HG03558 (cell line): ENCODE measurements around the gene NAT9.

Experiments used
- ATAC-seq: cut with Tn5 transposase; IDR thresholded peaks from one replicate; pipeline ENCODE4 v1.9.1; 2021; ENCODE audit warnings: moderate number of reproducible peaks; ENCODE audit not compliant: unreplicated experiment; ENCODE audit errors: extremely low read depth

The NAT9 gene

DNA sequence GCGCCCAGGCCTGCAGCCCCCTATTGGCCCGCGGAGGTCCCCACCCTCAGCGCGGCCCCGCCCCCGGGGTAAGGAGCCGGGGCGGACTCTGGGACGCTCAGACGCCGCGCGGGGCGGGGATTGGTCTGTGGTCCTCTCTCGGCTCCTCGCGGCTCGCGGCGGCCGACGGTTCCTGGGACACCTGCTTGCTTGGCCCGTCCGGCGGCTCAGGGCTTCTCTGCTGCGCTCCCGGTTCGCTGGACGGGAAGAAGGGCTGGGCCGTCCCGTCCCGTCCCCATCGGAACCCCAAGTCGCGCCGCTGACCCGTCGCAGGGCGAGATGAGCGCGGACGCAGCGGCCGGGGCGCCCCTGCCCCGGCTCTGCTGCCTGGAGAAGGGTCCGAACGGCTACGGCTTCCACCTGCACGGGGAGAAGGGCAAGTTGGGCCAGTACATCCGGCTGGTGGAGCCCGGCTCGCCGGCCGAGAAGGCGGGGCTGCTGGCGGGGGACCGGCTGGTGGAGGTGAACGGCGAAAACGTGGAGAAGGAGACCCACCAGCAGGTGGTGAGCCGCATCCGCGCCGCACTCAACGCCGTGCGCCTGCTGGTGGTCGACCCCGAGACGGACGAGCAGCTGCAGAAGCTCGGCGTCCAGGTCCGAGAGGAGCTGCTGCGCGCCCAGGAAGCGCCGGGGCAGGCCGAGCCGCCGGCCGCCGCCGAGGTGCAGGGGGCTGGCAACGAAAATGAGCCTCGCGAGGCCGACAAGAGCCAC lies 27.4 kb downstream of the NAT9 start, which contains the start of gene NHERF1:
NHERF1 (plus strand) TSS at position 100 of the 750 bp plus-strand sequence; CDS start at position 319, 219 bp downstream.
- ATAC-seq: peak; percentile 10

DNA sequence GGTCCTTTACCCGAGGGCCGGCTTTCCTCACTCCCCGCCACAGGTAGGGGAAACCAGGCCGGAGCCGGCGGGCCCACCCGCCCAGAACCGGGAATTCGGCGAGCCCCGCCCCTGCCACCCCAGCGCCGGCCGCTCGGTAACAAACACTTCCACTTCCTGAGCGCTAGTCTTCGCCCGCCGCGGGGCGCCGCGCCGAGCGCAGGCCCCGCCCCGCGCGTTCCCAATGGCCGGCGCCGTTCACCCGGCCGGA lies 27.9 kb downstream of the NAT9 start:
- peak; percentile 81 for ATAC-seq

DNA sequence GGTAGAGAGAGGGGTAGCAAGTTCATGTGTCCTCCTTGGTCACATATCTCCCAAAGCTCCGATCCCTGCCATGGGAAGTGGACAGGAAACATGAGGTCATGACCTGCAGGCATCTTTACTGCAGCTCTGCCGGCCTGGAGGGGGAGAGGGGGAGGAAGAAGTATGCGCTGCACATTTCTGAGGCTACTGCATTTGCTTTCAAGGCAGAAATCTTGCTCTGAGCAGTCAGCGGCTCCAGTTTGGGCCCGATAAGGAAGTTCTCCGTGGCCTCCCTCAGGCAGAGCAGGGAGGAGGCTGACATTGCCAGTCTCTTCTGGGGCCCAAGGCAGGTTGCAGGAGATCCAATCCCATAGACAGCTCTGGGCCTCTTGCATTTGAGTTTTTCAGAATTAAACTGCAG lies 29.2 kb downstream of the NAT9 start:
- ATAC-seq: no peak

DNA sequence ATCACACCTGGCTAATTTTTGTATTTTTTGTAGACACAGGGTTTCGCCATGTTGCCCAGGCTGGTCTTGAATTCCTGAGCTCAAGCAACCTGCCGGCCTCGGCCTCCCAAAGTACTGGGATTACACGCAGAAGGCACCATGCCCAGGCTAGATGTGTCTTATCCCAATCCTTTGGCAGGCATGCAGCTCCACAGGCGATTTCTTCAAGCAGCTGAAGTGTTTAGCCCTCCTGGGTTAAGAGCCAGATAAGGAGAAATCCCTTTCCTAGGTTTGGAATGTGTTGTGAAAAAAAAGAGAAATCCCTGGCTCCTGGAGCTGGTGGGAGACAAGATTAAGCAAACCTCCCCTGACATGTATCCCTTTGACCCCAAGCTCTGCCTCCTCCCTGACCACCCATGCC lies 29.8 kb downstream of the NAT9 start:
- ATAC-seq: no peak

DNA sequence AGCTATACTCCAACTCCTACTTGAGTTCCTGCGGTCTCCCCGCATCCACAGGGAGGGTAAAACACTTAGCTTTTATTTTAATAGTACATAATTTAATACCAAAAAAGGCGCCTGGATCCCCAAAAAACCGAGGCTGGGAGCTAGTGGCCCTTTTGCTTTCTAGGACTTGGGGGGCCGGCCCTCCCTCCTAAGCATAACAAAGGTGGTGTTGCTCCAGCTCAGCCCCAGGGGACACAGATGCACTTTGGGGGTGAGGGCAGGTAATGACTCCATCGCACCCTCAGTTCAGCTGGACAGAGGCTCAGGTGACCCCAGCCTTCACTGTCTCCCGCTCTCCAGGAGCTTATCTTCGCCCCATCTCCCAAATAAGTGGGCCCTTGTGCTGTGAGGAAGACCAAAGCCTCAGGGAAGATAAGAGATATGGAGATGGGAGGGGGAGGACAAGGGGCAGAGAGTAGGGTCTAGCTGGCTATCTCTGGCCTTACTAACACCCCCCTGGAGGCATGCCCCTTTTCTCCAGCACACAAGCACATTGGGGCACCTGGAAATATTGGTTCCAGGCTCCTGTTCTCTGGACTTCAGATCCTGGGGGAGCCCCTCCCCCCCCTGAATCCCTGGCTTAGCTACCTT lies 30.5 kb downstream of the NAT9 start:
- no peak for ATAC-seq

DNA sequence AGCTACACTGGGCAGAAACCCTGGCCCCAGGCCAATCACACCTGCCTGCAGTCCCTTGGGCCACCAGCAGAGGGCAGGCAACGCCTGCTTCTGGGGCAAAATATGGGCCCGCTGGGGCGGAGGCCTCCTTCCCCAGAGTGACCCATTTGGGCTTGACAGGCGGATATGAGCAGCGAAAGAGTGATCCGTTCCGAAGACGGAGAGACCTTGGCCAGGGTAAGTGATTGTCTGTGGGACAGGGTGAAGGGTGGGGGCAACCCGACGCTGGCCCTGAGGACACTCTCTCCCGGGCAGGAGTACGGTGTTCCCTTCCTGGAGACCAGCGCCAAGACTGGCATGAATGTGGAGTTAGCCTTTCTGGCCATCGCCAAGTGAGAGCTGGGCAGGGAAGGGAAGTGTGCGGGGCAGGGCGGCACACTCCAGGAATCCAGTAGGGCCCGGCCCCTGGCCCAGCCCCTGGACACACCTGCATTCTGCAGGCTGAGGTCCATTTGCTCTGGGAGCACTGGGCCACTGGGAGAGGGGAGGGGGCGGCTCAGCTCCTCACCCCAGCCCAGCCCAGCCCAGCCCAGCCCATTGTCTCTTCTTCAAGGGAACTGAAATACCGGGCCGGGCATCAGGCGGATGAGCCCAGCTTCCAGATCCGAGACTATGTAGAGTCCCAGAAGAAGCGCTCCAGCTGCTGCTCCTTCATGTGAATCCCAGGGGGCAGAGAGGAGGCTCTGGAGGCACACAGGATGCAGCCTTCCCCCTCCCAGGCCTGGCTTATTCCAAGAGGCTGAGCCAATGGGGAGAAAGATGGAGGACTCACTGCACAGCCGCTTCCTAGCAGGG lies 31.2 kb downstream of the NAT9 start:
- ATAC-seq: no peak

DNA sequence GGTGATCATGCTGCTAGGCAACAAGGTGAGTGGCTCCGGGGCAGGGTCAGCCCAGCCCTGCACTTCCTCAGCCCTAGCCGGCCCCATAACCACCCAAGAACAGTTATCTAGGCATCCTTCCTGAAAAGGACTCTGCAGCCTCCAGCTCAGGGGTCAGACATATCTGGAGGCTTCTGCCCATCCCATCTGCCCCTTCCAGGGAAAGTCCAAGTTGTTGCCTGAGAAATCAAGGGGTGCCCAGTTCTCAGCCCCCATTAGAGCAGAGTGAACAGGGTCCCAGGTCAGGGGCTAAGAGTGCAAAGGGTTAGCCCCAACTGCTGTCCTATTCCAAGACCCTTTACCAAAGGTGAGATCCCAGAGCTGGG lies 31.8 kb downstream of the NAT9 start:
- no peak for ATAC-seq

DNA sequence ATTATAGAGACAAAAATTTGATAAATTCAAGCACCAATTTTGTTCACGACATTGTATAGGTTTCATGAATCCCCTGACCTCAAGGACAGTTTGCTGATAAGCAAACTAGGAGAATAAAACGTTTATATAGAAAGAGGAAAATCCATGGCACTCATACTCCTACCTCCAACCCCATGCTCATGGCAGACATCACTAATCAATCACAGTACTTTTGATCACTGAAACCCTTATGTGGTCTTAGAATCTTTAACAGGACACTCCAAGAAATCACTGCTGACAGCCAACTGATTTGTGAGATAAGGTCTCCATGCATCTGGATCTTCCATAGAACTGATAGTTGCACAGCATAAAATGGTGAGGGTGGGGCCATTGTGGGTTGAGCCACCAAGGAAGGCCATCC lies 32.4 kb downstream of the NAT9 start:
- no peak for ATAC-seq

DNA sequence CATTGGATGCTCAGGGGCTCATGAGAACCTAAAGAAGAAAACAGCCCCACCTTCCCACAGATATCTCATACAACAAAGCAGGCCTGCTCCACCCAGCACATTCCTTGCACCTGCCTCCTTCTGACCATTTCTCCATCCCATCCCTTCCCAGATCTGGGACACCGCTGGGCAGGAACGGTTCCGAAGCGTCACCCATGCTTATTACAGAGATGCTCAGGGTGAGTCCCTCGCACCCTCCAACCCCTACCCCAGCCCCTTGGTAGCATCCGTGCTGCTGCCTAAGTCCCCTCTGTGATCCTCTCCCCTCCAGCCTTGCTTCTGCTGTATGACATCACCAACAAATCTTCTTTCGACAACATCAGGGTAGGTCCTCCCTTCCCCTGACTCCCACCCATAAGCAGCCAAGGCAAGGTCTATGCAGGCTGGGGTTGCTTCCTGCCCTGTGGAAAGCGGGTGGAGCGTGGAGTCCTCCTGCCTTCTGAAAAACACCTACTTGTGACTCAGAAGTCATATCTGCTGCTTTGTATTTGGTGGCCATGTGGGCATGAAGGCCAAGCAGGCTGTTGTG lies 33.1 kb downstream of the NAT9 start:
- ATAC-seq: no peak

DNA sequence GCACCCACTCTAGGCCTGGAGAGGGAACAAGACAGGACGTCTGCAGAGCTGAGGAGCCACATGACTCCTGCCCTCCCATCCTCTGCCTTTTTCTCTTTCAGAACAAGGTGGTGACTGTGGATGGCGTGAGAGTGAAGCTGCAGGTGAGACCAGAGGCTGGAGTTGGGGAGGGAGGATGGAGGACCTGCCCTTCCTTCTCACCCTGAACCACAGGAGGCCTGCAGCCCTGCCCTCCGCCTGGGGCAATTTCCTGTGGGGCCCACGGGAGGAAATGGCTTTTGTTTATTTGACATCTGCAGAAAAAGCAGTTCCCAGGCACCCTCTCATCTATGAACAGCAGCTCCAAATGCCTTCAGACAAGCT lies 34.0 kb downstream of the NAT9 start:
- no peak for ATAC-seq

DNA sequence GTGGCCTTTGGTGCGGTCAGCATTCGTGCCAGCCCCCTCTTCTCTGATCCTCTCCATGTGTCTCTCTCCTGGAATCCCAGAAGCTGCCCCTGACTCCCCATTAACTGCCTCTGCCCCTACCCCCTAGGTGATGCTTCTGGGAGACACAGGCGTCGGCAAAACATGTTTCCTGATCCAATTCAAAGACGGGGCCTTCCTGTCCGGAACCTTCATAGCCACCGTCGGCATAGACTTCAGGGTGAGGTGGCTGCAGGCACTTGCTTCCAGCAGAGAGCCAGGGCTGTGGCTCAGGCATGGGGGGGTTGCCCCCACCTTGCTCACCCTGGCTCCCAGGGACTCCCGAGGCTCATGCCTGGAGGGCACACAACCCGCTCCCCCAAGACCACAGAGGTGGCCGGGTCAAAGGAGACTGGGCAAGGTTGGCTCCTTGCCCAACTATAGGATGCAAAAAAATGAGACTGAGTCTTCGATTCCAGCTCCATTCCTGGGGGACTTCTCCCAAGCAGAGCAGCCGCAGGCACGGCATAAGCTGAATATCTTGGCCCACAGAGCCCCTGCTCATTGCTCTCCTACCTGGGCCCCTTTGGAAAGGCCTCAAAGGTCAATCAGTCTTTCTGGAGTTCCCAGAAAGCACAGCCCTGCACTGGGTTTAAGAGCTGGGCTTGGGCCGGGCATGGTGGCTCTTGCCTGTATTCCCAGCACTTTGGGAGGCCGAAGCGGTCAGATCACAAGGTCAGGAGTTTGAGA lies 35.3 kb downstream of the NAT9 start:
- no peak for ATAC-seq

DNA sequence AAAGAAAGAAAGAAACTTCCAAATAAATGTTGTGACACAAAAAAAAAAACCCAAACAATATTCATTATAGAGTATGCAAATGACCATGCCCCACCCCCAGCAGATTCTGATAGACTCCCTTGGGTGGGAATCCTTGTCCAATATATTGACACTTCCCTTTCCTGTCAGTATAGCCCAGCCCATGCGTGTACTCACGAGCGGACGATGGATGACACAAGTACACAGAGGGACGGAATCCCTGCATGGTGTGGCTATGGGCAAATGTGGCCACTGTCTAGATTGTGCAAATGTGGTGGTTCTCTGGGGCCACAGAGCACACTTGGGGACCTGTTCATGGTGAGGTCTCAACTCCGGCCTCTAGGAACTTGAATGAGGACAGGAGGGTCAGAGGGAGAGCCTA lies 36.0 kb downstream of the NAT9 start:
- no peak for ATAC-seq

DNA sequence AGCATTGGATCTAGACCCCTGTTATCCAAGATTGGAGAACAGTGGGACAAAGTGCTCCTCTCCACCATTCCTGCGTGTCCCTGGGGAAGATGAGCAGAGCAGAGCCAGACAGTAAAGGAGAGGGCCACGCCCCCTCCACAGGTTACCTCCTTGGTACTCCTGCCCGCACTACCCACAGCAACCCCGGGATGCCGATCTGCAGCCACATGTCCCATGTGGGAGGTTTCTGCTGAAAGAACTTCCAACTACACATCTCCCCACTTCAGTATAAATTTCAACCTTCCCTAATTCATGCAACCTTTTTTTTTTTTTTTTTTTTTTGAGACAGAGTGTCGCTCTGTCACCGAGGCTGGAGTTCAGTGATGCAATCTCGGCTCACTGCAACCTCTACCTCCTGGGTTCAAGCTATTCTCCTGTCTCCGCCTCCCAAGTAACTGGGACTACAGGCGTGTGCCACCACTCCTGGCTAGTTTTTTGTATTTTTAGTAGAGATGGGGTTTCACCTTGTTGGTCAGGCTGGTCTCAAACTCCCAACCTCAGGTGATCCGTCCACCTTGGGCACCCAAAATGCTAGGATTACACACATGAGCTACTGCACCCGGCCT lies 36.8 kb downstream of the NAT9 start:
- no peak for ATAC-seq

DNA sequence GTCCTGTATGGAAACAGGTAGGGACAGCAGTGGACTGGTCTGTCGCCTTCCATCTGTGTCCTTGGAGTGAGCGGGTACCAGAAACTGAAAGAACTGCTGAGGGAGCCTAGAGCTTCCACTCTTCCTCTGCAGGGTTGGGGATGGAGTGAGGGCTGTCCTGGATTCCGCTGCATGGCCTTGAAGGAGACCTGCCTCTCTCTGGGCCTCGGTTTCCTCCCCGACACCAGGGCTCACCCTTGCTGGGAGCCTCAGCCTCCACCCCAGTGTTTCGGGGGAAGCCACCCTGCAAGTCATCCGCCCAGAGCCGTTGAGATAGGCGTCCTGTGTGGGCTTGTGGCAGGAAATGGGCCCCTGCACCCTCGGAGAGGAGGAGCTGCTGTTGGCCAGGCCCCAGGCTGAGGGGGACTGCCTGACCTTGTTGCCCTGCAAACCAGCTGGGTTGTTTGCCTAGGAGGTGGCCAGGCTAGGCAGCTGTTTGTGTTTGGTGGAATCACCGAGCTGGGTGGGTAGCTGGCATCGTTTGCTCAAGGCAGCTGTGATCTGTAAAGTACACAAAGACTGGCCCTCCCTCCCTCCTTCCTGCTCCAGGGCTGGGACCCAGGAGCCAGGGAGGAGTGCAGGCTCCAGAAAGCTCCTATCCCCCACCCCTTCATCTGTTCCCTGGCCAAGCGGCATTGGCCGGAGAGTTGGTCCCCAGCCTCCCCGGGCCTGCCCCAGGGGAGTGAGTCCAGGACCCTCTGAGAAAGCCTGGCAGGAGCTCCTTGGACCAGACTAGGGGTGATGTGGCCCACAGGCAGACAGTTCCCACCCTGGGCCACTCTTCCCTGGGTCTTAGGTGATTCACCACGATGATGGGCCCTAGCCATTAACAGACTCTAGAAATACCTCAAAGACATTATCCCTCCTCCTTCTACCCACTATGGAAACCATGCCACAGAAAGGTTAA lies 37.8 kb downstream of the NAT9 start:
- ATAC-seq: no peak

DNA sequence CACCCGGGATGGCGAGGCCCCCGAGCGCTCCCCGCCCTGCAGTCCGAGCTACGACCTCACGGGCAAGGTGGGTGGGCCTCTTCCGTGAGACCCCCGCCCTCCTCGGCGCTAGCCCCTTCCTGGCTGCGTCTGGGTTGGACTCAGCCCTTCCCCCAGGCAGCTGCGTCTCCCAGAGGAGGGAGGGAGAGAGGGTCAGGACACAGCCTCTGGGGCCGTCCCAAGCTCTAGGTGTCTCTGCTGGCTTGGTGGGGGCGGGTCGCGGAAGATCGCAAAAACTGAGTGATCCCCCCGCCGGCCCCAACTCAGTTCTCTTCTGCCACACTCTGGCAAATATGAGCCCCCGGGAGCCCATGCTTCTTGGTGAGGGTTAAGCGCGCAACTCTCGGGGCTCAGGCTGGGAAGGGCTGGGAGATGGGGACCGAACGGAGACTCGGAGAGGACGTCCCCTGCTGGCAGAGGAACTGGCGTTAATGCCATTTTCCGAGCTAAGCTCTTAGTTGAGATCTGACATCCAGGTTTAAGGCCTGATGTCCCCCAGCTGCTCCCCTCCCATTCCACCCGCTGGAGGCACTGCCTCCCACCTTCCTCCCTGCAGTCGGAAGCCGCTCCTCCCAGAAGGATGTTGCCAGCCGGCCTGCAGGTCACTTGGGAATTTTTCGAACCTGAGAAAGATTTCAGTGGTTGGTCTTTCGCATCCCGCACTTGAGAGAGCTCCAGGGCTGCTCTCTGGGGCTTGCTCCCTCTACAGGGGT lies 38.7 kb downstream of the NAT9 start:
- ATAC-seq: no peak

DNA sequence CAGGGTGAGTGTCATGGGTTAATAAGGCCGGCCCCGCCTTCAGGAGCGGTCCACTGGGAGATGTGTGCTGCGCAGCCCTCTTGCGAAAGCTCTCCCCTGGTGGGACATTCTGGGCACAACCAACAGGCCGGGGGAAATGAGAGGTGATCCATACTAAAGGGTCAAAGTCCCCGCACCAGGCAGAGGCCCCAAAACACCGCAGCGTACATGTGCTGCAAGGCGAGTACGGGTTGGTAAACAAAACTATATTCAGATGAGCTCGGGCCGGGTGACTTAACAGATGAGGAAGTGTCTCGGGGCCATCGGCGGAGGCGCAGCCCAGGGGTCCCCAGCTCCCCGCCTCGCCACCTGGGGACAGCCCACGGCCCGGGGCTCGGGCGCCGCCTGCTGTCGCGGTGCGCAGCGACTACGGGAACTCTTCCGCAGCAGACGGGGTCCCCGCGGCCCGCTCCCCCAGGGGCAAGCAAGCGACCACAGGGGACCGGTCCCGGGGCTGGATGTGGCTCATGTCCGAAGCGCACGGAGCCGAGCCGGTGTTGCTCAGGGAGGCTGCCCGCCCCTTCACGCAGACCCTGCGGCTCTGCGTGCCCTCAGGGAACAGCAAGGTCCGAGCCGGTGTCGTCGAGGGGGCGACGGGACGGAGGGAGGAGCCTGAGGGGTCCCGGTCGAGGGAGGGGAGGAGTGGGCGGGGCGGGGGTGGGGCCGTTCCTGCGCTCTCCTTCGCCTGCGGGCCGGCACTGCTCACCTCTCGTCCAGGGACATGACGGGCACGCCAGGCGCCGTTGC lies 39.4 kb downstream of the NAT9 start, which contains the start of gene RAB37:
RAB37 (plus strand) TSS at position 744 of the 786 bp plus-strand sequence; CDS start at position 761, 17 bp downstream.
- ATAC-seq: no peak

DNA sequence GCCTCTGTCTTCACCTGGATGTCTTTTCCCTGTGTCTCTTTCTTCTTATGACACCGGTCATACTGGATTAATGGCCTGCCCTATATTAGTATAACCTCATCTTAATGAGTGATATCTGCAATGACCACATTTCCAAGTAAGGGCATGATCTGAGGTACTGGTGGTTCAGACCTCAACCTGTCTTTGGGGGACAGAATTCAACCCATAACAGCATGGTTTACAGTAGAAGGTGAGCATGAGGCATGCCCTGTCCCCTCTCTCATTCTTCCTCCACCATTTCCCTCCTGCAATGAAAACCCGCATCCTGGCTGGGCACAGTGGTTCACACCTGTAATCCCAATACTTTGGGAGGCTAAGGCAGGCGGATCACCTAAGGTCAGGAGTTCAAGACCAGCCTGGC lies 41.9 kb downstream of the NAT9 start:
- no peak for ATAC-seq
